GM18868 (cell line): ENCODE results near the gene HCRTR1.

Experiments
- ATAC-seq: cut with Tn5 transposase; IDR thresholded peaks from one replicate; pipeline ENCODE4 v1.9.1; 2021; ENCODE audit warnings: mild to moderate bottlenecking, moderate library complexity; ENCODE audit not compliant: unreplicated experiment

The HCRTR1 gene

GRCh38 chr1:31625561-31626222, 8.2 kb downstream of the HCRTR1 start:
- ATAC-seq, result no peak

GRCh38 chr1:31626223-31627207, 9.0 kb downstream of the HCRTR1 start:
- no peak for ATAC-seq

- ATAC-seq, result no peak
Observed at GRCh38 chr1:31627301-31627929, 9.9 kb downstream of the HCRTR1 start.

- no peak for ATAC-seq
Observed at GRCh38 chr1:31627930-31628559, 10.6 kb downstream of the HCRTR1 start.

GRCh38 chr1:31628931-31629556, 11.6 kb downstream of the HCRTR1 start:
- ATAC-seq, result no peak

GRCh38 chr1:31632649-31633048, 15.2 kb downstream of the HCRTR1 start:
- ATAC-seq, result no peak

- no peak for ATAC-seq
Observed at GRCh38 chr1:31633117-31633516, 15.6 kb downstream of the HCRTR1 start.

GRCh38 chr1:31637915-31638673, 20.6 kb downstream of the HCRTR1 start:
- ATAC-seq, result no peak

- no peak for ATAC-seq
Observed at GRCh38 chr1:31639543-31639942, 22.1 kb downstream of the HCRTR1 start.

GRCh38 chr1:31640179-31640578, 22.7 kb downstream of the HCRTR1 start:
- no peak for ATAC-seq

GRCh38 chr1:31640964-31641363, 23.5 kb downstream of the HCRTR1 start:
- no peak for ATAC-seq

GRCh38 chr1:31642366-31642765, 24.9 kb downstream of the HCRTR1 start:
- ATAC-seq, result no peak

GRCh38 chr1:31642897-31643296, 25.4 kb downstream of the HCRTR1 start:
- ATAC-seq, result no peak

- no peak for ATAC-seq
Observed at GRCh38 chr1:31643976-31644559, 26.6 kb downstream of the HCRTR1 start.

GRCh38 chr1:31644560-31645273, 27.2 kb downstream of the HCRTR1 start, which contains the start of gene PEF1:
PEF1 (minus strand) TSS chr1:31644876; CDS start chr1:31644864, 12 bp downstream.
- peak; percentile 88 for ATAC-seq

GRCh38 chr1:31645274-31645568, 27.7 kb downstream of the HCRTR1 start:
- ATAC-seq, result no peak

- no peak for ATAC-seq
Observed at GRCh38 chr1:31646259-31646960, 28.9 kb downstream of the HCRTR1 start.

GRCh38 chr1:31647106-31647505, 29.6 kb downstream of the HCRTR1 start:
- ATAC-seq, result no peak
